Upper lobe of left lung (tissue), 6 donors: ENCODE data around the gene KMT2C. TPM values are rescaled to one million over a fixed set of nuclear protein-coding genes. Genes with fewer than 3 reads are reported as not detected.

ENCODE experiments used
- ATAC-seq, 2 donors: fragments of 200-7000 bp; cut with Tn5 transposase; one replicate each; pipeline ENCODE4 v1.9.1; 2022; ENCODE audit warnings: mild to moderate bottlenecking in 2 of 2, moderate library complexity in 2 of 2; ENCODE audit not compliant: low FRiP score in 2 of 2
- DNase-seq, 2 donors: peaks; one replicate each; pipeline ENCODE4 v3.0.0-alpha.2; 2019 to 2020
- H3K27ac ChIP-seq, 4 donors: fragments of 200-600 bp; sonication (generic); one replicate each; pipeline ENCODE4 v1.5.1; 2016 to 2019
- H3K27me3 ChIP-seq, 4 donors: fragments of 200-600 bp; sonication (generic); one replicate each; pipeline ENCODE4 v1.5.1; 2017 to 2019
- H3K36me3 ChIP-seq, 4 donors: fragments of 200-600 bp; sonication (generic); one replicate each; pipeline ENCODE4 v1.5.1; 2016 to 2019
- H3K4me1 ChIP-seq, 4 donors: fragments of 200-600 bp; sonication (generic); one replicate each; pipeline ENCODE4 v1.5.1; 2018 to 2019
- H3K4me3 ChIP-seq, 4 donors: fragments of 200-600 bp; sonication (generic); one replicate each; pipeline ENCODE4 v1.5.1; 2017 to 2019; ENCODE audit warnings: mild to moderate bottlenecking in 2 of 4, moderate library complexity in 1 of 4
- H3K9me3 ChIP-seq, 4 donors: fragments of 200-600 bp; sonication (generic); one replicate each; pipeline ENCODE4 v1.5.1; 2018 to 2019
- CTCF ChIP-seq, 6 experiments: fragments of 450-650 bp in 4 of 6; fragments of 200-600 bp in 2 of 6; sonication (generic) in 2 of 6; IDR thresholded peaks; one replicate each; pipeline ENCODE4 v1.5.1; 2016 to 2019; ENCODE audit warnings: antibody characterized with exemption in 6 of 6
- EP300 ChIP-seq, 4 donors: sonication (generic); formaldehyde crosslinking; IDR thresholded peaks; one replicate each; pipeline ENCODE4 v1.5.1; 2017; ENCODE audit warnings: antibody characterized with exemption in 4 of 4, control low read depth in 2 of 4
- POLR2A ChIP-seq, 4 donors: fragments of 450-650 bp; IDR thresholded peaks; one replicate each; pipeline ENCODE4 v1.5.1; 2016 to 2017; ENCODE audit warnings: antibody characterized with exemption in 4 of 4, mild to moderate bottlenecking in 2 of 4
- POLR2AphosphoS5 ChIP-seq, 2 donors: sonication (generic); formaldehyde crosslinking; IDR thresholded peaks; one replicate each; pipeline ENCODE4 v1.5.1; 2017; ENCODE audit warnings: antibody characterized with exemption in 2 of 2
- WGBS, 2 donors: methylation state at CpG; one replicate each; pipeline ENCODE4 v1.1.5; 2017 to 2018; 5-methylcytosine and 5-hydroxymethylcytosine counted together
- total RNA-seq, 6 donors: library from RNA; depleted of rRNA in 4 of 6; stranded (reverse); fragments of >200 nt in 4 of 6; gene quantifications; one replicate each; pipeline versions ENCODE4 v1.1.0 to v1.2.1, GENCODE V29; 2016 to 2021
- donor health status: DM: no; HTN: no; CAD: no; lungs with moderate emphysema.
- donor health status: DM: no; HTN: yes; CAD: no; lungs with severe emphysema.

KMT2C gene
- total RNA-seq, 6 donors from 2014 or later = 60.5 to 108 (median 85.0) TPM

- peaks cover 16 to 94% (median 48%) of the 10 kb centered on the region in 4 donors for H3K36me3 ChIP-seq
- TF ChIP-seq EP300 (IDR thresholded peaks at IDR 0.05) = no peak
- TF ChIP-seq POLR2A (IDR thresholded peaks at IDR 0.05) = no peak
These were observed 274.6 kb downstream of the KMT2C start for GRCh38 chr7:152161171-152161570.

DNA sequence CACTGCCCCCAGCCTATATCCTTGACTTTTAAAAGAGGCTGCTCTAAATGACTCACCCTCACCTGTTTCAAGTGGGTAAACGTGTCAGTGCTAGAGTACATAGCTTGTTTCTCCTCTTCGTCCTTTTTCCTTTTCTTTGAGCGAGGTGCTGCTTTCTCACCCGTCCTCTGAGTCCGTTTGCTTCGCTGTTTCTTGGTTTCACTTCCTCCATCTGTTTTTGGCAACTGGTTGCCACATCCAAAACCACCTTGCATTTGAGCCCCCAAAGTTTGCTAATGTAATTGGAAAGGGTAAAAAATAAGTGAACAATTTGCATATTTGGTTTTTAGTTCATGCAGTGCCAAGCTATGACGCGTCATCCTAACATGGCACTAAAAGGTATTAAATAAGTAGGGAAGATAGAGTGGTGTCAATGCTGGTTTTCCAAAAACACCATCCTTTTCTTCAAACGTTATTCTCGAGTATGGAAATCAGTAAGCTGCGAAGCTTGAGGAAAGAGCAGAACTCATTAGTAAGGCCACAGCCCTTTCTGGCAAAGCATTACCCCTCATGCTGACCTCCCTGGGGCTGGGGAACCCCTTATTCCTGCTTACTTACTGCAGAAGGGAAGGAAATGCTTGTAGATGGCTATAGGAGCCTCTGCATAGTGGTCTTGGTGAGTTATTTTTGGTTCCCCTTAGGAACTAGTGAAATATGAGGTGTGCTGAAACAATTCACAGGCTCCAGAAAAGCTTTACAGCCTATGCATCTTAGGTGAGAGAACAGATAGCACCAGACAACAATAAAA, 276.8 kb downstream of the KMT2C start:
- Histone ChIP-seq H3K4me1 (no peaks in the 10 kb centered on the region), H3K27me3 (no peaks in the 10 kb centered on the region), H3K9me3 (no peaks in the 10 kb centered on the region), H3K27ac (no peak overlapping the region), H3K36me3 (peaks cover 19 to 97% (median 57%) of the 10 kb centered on the region in 4 donors), H3K4me3 (no peak overlapping the region)
- no peak for DNase-seq
- no peak for ATAC-seq
- WGBS, 2 donors = 68 to 77% methylated on average over 11 of the region's 11 CpGs
- TF ChIP-seq POLR2A (IDR thresholded peaks at IDR 0.05) (no peak), POLR2AphosphoS5 (IDR thresholded peaks at IDR 0.05) (no peak), EP300 (IDR thresholded peaks at IDR 0.05) (no peak), CTCF (IDR thresholded peaks at IDR 0.05) (no peak)

More at GRCh38 chr7:152161171-152161570, 274.6 kb downstream of the KMT2C start:
- no peaks in the 10 kb centered on the region for H3K4me1 ChIP-seq
- no peaks in the 10 kb centered on the region for H3K27me3 ChIP-seq
- no peak overlapping the region for H3K4me3 ChIP-seq
- H3K9me3 ChIP-seq = no peaks in the 10 kb centered on the region
- ATAC-seq = no peak
- DNase-seq = no peak
- no peak overlapping the region for H3K27ac ChIP-seq

DNA sequence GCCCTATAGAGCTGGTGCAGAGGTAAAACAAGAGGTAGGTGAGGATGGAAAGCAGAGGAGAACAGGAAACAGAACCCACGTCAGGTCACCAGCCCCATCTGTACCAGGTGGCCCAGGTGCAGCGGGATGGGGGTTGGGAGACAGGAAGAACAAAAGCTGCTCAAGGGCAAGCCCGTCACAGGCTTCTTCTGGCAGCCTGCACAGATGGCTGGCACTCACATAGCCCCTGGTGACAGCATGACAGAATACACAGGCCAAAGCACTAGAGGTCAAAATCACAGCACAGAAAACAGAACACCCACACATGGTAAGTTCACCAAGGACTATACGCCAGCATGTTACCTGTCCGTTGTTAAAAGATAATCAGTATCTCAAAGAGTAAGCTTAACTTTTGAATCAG, 283.5 kb downstream of the KMT2C start:
- TF ChIP-seq EP300 (IDR thresholded peaks at IDR 0.05) (no peak), POLR2A (IDR thresholded peaks at IDR 0.05) (no peak), POLR2AphosphoS5 (IDR thresholded peaks at IDR 0.05) (no peak), CTCF (IDR thresholded peaks at IDR 0.05) (no peak)
- Histone ChIP-seq H3K36me3 (peaks cover 40 to 98% (median 77%) of the 10 kb centered on the region in 4 donors), H3K4me3 (no peak overlapping the region), H3K9me3 (no peaks in the 10 kb centered on the region), H3K27ac (no peak overlapping the region), H3K4me1 (no peaks in the 10 kb centered on the region), H3K27me3 (no peaks in the 10 kb centered on the region)
- ATAC-seq (no peak), DNase-seq (no peak)
- 95 to 97% methylated on average over 5 of the region's 5 CpGs for WGBS, 2 donors

GRCh38 chr7:152149363-152149762, 286.4 kb downstream of the KMT2C start:
- 87 to 88% methylated on average over 6 of the region's 6 CpGs for WGBS, 2 donors
- Histone ChIP-seq H3K36me3 (peaks cover 41 to 100% (median 78%) of the 10 kb centered on the region in 4 donors), H3K27ac (no peak overlapping the region), H3K27me3 (no peaks in the 10 kb centered on the region), H3K4me3 (no peak overlapping the region), H3K9me3 (no peaks in the 10 kb centered on the region), H3K4me1 (peaks cover 0 to 1% (median 0%) of the 10 kb centered on the region in 4 donors)
- ATAC-seq (no peak), DNase-seq (no peak)
- no peak for TF ChIP-seq POLR2AphosphoS5 (IDR thresholded peaks at IDR 0.05)
- TF ChIP-seq EP300 (IDR thresholded peaks at IDR 0.05) = no peak
- TF ChIP-seq CTCF (IDR thresholded peaks at IDR 0.05) = no peak
- no peak for TF ChIP-seq POLR2A (IDR thresholded peaks at IDR 0.05)

DNA sequence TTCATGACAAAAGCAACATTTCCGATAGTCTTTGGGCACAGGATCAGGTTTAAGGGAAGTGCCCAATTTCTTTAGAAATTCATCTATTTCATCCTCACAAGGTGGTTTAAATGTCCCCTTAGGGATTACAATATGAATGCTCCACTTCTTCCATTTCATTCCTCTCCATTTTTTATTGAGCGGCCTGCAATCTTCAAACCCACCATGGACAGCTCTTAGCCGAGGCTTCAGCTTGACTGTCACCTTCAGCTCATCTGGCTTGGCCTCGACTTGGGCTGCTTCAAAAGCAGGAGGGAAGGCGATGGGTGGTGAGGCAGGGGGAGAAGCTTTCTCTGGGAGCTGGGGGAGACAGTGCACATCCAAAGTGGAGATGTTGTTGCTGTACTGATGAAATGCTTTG, 287.1 kb downstream of the KMT2C start:
- no peak overlapping the region for H3K4me3 ChIP-seq
- H3K4me1 ChIP-seq = peaks cover 0 to 6% (median 0%) of the 10 kb centered on the region in 4 donors
- TF ChIP-seq CTCF (IDR thresholded peaks at IDR 0.05) (no peak), EP300 (IDR thresholded peaks at IDR 0.05) (no peak), POLR2AphosphoS5 (IDR thresholded peaks at IDR 0.05) (no peak)
- no peak overlapping the region for H3K27ac ChIP-seq
- no peak for ATAC-seq
- WGBS, 2 donors = 87 to 97% methylated on average over 5 of the region's 5 CpGs
- peaks cover 40 to 100% (median 78%) of the 10 kb centered on the region in 4 donors for H3K36me3 ChIP-seq
- no peaks in the 10 kb centered on the region for H3K9me3 ChIP-seq
- DNase-seq = no peak
- no peaks in the 10 kb centered on the region for H3K27me3 ChIP-seq
